GM18907 (cell line): Measurements from ENCODE around the gene HVCN1.

ENCODE experiments used
- ATAC-seq: cut with Tn5 transposase; IDR thresholded peaks from one replicate; pipeline ENCODE4 v1.9.1; 2021; ENCODE audit warnings: mild to moderate bottlenecking, moderate library complexity; ENCODE audit not compliant: unreplicated experiment

HVCN1 gene

DNA sequence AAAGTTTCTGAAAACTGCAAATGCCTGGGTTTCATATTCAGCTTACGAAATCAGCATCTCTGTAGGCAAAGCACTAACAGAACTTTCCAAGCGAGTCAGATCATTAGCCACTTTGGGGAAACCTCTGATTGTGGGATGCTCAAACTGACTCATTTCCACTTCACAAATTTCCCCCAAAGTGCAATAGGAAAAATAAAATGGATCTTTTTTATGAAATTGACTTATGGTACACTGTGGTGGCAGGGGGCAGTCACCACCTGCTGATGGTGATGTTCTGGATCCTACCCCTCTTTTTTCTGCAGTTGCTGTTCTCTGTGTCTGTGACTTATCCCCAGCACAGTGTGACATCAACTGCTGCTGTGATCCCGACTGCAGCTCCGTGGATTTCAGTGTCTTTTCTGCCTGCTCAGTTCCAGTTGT, 69.4 kb downstream of the HVCN1 start:
- no peak for ATAC-seq

DNA sequence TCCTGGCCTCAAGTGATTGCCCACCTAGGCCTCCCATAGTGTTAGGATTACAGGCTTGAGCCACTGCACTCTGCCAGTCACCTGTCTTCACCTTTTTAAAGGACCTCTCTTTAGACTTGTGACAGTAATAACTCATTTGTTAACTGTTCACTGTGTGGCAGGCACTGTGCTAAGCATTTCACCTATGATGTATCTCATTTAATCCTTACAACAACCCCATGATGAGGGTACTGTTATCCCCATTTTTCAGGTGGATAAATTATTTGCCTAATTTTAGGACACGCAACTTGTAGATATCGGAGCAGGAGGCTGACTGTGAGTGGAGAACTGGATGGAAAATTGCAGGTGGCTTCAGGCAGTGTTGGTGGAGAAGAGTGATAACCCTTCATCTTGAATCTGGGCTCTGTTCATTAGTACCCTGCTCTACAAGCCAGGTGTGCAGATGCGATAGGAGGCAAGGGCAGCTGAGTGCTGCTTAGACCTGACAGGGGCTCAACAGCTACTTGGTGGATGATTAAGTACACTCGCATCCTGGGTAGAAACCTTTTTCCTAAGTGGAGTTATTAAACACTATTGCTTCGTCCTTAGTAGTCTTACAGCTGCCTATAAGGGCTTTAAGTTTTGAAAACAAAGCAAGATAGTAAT, 72.3 kb downstream of the HVCN1 start:
- ATAC-seq = no peak

DNA sequence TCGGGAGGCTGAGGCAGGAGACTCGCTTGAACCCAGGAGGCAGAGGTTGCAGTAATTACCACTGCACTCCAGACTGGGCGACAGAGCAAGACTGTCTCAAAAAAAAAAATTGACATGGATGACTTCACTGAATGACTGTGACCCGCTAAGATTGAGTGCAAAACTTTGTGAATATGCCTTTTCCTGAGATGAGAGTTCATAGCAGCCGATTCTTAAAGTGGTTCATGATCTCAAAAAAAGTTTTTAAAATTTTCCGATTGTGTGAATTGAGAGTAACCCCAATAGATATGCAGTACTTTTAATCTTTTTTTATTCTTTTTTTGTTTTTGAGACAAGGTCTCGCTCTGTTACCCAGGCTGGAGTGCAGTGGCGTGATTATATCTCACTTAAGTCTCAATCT, 73.7 kb downstream of the HVCN1 start:
- no peak for ATAC-seq

DNA sequence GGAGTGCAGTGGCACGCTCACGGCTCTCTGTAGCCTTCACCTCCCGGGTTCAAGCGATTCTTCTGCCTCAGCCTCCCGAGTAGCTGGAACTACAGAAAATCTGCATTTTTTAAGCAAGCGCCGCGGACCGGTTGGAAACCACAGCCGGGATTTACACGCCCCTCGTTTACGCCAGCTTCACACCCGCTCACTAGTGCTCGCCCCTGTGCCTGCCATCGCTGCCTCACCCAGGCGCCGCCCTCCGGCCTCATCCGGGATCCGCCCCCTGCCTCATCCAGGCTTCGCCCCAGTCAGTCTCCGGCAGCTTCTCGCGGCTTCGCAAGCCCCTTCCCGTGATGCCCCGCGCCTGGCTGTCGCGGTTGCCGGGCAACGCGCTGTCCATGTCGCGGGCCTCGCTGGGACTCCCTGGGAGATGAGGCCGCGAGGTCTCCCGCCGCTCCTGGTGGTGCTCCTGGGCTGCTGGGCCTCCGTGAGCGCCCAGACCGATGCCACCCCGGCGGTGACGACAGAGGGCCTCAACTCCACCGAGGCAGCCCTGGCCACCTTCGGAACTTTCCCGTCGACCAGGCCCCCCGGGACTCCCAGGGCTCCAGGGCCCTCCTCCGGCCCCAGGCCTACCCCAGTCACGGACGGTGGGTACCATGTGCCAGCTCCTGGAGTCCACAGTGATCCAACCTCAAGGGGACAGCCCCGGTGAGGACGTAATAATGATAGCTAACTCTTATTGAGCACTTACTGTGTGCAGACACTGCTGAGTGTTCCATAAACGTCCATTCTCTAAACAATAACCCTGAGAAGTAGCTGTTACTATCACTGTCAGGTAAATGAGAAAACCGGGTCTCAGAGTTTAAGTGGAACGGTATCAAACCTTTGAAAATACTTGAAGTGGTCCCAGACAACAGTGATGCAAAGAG, 74.9 kb downstream of the HVCN1 start, which contains the start of gene TCTN1:
Gene TCTN1, plus strand, starts transcription at position 359 of the 914 bp plus-strand sequence. Its CDS starts 54 bp downstream, at position 413.
- peak; percentile 95 for ATAC-seq

DNA sequence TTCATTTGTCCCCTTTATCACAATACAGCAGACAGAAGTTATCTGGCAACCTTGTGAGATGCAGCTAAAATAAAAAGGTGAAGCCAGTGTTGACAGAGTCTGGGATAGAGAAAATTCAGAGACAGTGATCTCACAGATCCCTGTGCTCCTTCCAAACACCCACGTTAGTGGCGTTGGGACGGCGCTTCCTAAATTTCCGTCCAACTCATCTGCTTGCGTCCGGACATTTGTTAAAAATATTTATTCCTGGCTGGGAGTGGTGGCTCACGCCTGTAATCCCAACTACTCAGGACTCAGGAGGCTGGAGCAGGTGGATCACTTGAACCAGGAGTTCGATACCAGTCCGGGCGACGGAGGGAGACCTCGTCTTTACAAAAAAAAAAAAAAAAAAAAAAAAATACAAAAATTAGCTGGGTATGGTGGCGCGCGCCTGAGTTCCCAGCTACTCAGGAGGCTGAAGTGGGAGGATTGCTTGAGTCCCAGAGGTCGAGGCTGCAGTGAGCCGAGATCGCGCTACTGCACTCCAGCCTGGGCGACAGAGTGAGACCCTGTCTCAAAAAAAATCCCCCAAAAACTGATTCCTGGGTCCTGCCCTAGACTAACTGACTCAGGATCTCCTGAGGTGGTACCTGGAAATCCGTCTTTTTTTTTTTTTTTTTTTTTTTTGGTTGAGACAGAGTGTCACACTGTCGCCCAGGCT, 75.7 kb downstream of the HVCN1 start:
- no peak for ATAC-seq

DNA sequence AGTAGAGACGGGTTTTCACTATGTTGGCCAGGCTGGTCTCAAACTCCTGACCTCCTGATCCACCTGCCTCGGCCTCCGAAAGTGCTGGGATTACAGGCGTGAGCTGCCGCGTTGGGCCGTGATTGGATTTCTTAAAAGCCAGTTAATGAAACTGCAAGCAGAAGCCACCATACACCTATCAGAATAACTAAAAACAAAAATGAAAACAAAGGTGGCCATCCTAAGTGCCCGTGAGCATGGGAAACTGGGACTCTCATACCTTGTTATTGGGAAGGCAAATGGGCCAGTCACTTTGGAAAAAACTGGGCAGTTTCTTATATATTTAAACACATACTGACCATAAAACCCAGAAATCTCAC, 82.7 kb downstream of the HVCN1 start:
- ATAC-seq = no peak

DNA sequence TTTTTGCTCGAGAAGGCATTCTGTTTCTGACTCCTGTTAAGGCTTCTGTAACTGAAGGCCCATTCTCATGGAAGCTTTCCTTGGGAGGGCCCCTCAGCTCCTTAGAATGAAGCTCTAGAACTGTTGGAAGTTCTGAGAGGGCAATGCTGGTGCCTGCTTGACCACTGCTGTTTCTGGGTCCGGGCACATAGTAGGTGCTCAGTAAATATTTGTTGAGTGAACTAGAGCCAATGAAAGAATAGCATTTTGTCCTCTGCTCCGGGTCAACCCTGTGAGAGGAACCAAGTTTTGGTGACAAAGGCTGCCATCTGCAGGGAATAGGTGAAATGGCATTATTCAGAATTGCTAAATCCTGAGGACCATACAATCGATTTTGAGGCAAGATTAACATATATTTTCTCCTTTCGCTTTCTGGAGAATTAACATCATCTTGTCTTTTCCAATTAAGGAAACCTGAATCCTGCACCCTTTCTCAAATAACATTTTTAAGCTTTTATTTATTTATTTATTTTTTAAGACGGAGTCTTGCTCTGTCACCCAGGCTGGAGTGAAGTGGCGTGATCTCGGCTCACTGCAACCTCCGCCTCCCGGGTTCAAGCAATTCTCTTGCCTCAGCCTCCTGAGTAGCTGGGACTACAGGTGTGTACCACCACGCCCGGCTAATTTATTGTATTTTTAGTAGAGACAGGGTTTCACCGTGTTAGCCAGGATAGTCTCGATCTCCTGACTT, 86.7 kb downstream of the HVCN1 start:
- ATAC-seq = peak; percentile 38

DNA sequence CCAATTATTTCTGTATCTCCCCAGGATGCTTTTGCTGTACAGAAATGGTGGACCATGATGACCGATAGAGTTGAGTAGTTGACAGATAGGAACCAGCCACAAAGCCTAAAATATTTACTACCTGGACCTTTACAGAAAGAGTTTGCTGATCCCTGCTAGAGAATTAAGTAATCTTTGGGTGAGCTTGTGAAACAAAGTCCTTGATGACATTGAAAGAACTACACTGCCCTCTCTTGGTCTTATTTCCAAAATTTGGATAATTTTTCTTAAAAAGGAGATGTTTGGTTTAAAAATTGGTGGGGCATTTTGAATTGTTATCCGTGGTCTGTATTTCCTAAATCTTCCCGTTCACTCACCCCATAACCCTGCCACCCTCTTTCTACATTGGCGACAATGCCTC, 88.7 kb downstream of the HVCN1 start:
- no peak for ATAC-seq

DNA sequence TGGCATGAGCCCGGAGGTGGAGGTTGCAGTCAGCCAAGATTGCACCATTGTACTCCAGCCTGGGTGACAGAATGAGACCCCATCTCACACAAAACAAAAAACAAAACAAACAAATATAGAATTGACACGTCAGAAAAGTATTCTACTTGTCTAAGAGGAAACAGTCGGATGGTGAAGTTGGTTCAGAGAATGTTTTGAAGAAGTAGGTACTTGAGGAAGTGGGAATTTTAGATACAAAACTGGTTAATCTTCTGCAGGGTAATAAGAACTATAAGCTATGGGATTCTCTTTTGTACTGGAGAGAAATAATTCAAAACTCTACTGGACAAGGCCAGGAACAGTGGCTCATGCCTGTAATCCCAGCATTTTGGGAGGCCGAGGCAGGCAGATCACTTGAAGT, 89.6 kb downstream of the HVCN1 start:
- no peak for ATAC-seq
